ENCODE measurements around the gene KLF5.

- no peak for TF ChIP-seq POLR2A (IDR thresholded peaks at IDR 0.05)
- TF ChIP-seq, protein P1, sequence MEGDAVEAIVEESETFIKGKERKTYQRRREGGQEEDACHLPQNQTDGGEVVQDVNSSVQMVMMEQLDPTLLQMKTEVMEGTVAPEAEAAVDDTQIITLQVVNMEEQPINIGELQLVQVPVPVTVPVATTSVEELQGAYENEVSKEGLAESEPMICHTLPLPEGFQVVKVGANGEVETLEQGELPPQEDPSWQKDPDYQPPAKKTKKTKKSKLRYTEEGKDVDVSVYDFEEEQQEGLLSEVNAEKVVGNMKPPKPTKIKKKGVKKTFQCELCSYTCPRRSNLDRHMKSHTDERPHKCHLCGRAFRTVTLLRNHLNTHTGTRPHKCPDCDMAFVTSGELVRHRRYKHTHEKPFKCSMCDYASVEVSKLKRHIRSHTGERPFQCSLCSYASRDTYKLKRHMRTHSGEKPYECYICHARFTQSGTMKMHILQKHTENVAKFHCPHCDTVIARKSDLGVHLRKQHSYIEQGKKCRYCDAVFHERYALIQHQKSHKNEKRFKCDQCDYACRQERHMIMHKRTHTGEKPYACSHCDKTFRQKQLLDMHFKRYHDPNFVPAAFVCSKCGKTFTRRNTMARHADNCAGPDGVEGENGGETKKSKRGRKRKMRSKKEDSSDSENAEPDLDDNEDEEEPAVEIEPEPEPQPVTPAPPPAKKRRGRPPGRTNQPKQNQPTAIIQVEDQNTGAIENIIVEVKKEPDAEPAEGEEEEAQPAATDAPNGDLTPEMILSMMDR (IDR thresholded peaks at IDR 0.05): no peak
- no peak for TF ChIP-seq POLR2AphosphoS5 (IDR thresholded peaks at IDR 0.05)
Observed at GRCh38 chr13:73072239-73072900, 13.6 kb downstream of the KLF5 start.
